Breast epithelium (tissue), 3 donors: ENCODE results near the gene SYT4.
"Not testable (repeated sequence)": the region's sequence is repeated elsewhere in the genome, so short reads cannot be mapped to it uniquely, and the experiment has no call there.

Source experiments
- POLR2A ChIP-seq: fragments of 450-650 bp; IDR thresholded peaks from one replicate; pipeline ENCODE4 v1.6.1; 2016; ENCODE audit warnings: antibody characterized with exemption, mild to moderate bottlenecking, moderate library complexity
- TF ChIP-seq, protein P1 (sequence below), 3 donors: fragments of 450-650 bp; IDR thresholded peaks; one replicate each; pipeline ENCODE4 v1.5.1; 2016 to 2017; ENCODE audit warnings: antibody characterized with exemption in 3 of 3, mild to moderate bottlenecking in 3 of 3, moderate library complexity in 3 of 3

DNA sequence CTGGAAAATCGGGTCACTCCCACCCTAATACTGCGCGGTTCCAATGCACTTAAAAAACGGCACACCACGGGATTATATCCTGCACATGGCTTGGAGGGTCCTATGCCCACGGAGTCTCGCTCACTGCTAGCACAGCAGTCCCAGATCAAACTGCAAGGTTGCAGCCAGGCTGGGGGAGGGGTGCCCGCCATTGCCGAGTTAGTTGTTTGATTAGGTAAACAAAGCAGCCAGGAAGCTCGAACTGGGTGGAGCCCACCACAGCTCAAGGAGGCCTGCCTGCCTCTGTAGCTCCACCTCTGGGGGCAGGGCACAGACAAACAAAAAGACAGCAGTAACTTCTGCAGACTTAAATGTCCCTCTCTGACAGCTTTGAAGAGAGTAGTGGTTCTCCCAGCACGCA lies 8.9 kb upstream of the SYT4 start:
- TF ChIP-seq, protein P1, sequence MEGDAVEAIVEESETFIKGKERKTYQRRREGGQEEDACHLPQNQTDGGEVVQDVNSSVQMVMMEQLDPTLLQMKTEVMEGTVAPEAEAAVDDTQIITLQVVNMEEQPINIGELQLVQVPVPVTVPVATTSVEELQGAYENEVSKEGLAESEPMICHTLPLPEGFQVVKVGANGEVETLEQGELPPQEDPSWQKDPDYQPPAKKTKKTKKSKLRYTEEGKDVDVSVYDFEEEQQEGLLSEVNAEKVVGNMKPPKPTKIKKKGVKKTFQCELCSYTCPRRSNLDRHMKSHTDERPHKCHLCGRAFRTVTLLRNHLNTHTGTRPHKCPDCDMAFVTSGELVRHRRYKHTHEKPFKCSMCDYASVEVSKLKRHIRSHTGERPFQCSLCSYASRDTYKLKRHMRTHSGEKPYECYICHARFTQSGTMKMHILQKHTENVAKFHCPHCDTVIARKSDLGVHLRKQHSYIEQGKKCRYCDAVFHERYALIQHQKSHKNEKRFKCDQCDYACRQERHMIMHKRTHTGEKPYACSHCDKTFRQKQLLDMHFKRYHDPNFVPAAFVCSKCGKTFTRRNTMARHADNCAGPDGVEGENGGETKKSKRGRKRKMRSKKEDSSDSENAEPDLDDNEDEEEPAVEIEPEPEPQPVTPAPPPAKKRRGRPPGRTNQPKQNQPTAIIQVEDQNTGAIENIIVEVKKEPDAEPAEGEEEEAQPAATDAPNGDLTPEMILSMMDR (IDR thresholded peaks at IDR 0.05), result not testable (repeated sequence)
- not testable (repeated sequence) for TF ChIP-seq POLR2A
